Memory B cell (primary cell): ENCODE results near the gene C6orf52.

Experiments
- ATAC-seq: fragments of 150-1000 bp; cut with Tn5 transposase; 2 replicates; pipeline ENCODE4 v1.10.0; 2021; ENCODE audit warnings: low read depth, mild to moderate bottlenecking, moderate library complexity
- DNase-seq, 2 donors: peaks; one replicate each; pipeline ENCODE4 v3.0.0; 2022; ENCODE audit warnings: low spot score in 2 of 2
- H3K27ac Mint-ChIP-seq: one replicate; pipeline ENCODE4 v1.8.0; 2022; ENCODE audit warnings: mild to moderate bottlenecking, moderate library complexity, mixed read lengths
- H3K27me3 Mint-ChIP-seq: one replicate; pipeline ENCODE4 v1.8.0; 2022; ENCODE audit warnings: mixed read lengths
- H3K36me3 Mint-ChIP-seq: one replicate; pipeline ENCODE4 v1.8.0; 2022; ENCODE audit warnings: mild to moderate bottlenecking, mixed read lengths
- H3K4me1 Mint-ChIP-seq: one replicate; pipeline ENCODE4 v1.8.0; 2022; ENCODE audit warnings: mixed read lengths
- H3K4me3 Mint-ChIP-seq: one replicate; pipeline ENCODE4 v1.8.0; 2022; ENCODE audit warnings: mild to moderate bottlenecking, moderate library complexity, mixed read lengths
- H3K9me3 Mint-ChIP-seq: one replicate; pipeline ENCODE4 v1.8.0; 2022; ENCODE audit warnings: mixed read lengths

Gene C6orf52

GRCh38 chr6:10655508-10656055 is 38.8 kb downstream of the C6orf52 start:
- Mint-ChIP-seq H3K36me3 (no peaks in the 10 kb centered on the region), H3K27me3 (no peaks in the 10 kb centered on the region), H3K4me1 (peaks cover 4% of the 10 kb centered on the region), H3K4me3 (no peak overlapping the region), H3K9me3 (no peaks in the 10 kb centered on the region), H3K27ac (no peak overlapping the region)
- ATAC-seq = peak; percentile 52
- no peak for DNase-seq

- DNase-seq (no peak), ATAC-seq (no peak)
- Mint-ChIP-seq H3K27ac (no peak overlapping the region), H3K36me3 (peaks cover 2% of the 10 kb centered on the region), H3K9me3 (no peaks in the 10 kb centered on the region), H3K27me3 (no peaks in the 10 kb centered on the region), H3K4me3 (no peak overlapping the region), H3K4me1 (peaks cover 15% of the 10 kb centered on the region)
Measured at GRCh38 chr6:10644225-10644624, 50.2 kb downstream of the C6orf52 start.

- Mint-ChIP-seq H3K27ac (no peak overlapping the region), H3K4me3 (peak overlapping the region; percentile 50), H3K4me1 (peaks cover 17% of the 10 kb centered on the region), H3K9me3 (no peaks in the 10 kb centered on the region), H3K27me3 (no peaks in the 10 kb centered on the region), H3K36me3 (peaks cover 2% of the 10 kb centered on the region)
- ATAC-seq (peak; percentile 97), DNase-seq (peak in 1 of 2 donors; percentile 7)
Measured at GRCh38 chr6:10643201-10643651, 51.2 kb downstream of the C6orf52 start.

GRCh38 chr6:10641528-10641927 is 52.9 kb downstream of the C6orf52 start:
- ATAC-seq (no peak), DNase-seq (no peak)
- Mint-ChIP-seq H3K4me1 (peaks cover 17% of the 10 kb centered on the region), H3K27ac (no peak overlapping the region), H3K27me3 (no peaks in the 10 kb centered on the region), H3K36me3 (no peaks in the 10 kb centered on the region), H3K4me3 (no peak overlapping the region), H3K9me3 (no peaks in the 10 kb centered on the region)

- Mint-ChIP-seq H3K27ac (no peak overlapping the region), H3K36me3 (no peaks in the 10 kb centered on the region), H3K9me3 (peaks cover 1% of the 10 kb centered on the region), H3K4me3 (no peak overlapping the region), H3K4me1 (peaks cover 17% of the 10 kb centered on the region), H3K27me3 (no peaks in the 10 kb centered on the region)
- ATAC-seq (no peak), DNase-seq (no peak)
Measured at GRCh38 chr6:10640412-10640811, 54.0 kb downstream of the C6orf52 start.

- no peaks in the 10 kb centered on the region for H3K27me3 Mint-ChIP-seq
- H3K4me3 Mint-ChIP-seq = no peak overlapping the region
- no peak for ATAC-seq
- peaks cover 3% of the 10 kb centered on the region for H3K9me3 Mint-ChIP-seq
- peaks cover 5% of the 10 kb centered on the region for H3K36me3 Mint-ChIP-seq
- H3K27ac Mint-ChIP-seq = peak overlapping the region; percentile 26
- no peak for DNase-seq
- peaks cover 6% of the 10 kb centered on the region for H3K4me1 Mint-ChIP-seq
Measured at GRCh38 chr6:10633216-10633615, 61.2 kb downstream of the C6orf52 start.

- H3K4me1 Mint-ChIP-seq = peaks cover 6% of the 10 kb centered on the region
- no peaks in the 10 kb centered on the region for H3K9me3 Mint-ChIP-seq
- DNase-seq (no peak), ATAC-seq (no peak)
- H3K4me3 Mint-ChIP-seq = no peak overlapping the region
- no peak overlapping the region for H3K27ac Mint-ChIP-seq
- peaks cover 11% of the 10 kb centered on the region for H3K36me3 Mint-ChIP-seq
- H3K27me3 Mint-ChIP-seq = no peaks in the 10 kb centered on the region
Measured at GRCh38 chr6:10630178-10630577, 64.2 kb downstream of the C6orf52 start.

GRCh38 chr6:10627800-10628199 is 66.6 kb downstream of the C6orf52 start:
- Mint-ChIP-seq H3K27ac (no peak overlapping the region), H3K36me3 (peaks cover 31% of the 10 kb centered on the region), H3K27me3 (no peaks in the 10 kb centered on the region), H3K4me3 (no peak overlapping the region), H3K4me1 (peaks cover 2% of the 10 kb centered on the region), H3K9me3 (no peaks in the 10 kb centered on the region)
- ATAC-seq = no peak
- DNase-seq = no peak

GRCh38 chr6:10626154-10626741 is 68.2 kb downstream of the C6orf52 start:
- peaks cover 2% of the 10 kb centered on the region for H3K4me1 Mint-ChIP-seq
- ATAC-seq (no peak), DNase-seq (no peak)
- no peak overlapping the region for H3K27ac Mint-ChIP-seq
- peaks cover 37% of the 10 kb centered on the region for H3K36me3 Mint-ChIP-seq
- no peaks in the 10 kb centered on the region for H3K27me3 Mint-ChIP-seq
- no peak overlapping the region for H3K4me3 Mint-ChIP-seq
- H3K9me3 Mint-ChIP-seq = no peaks in the 10 kb centered on the region

GRCh38 chr6:10624836-10625235 is 69.6 kb downstream of the C6orf52 start:
- no peak overlapping the region for H3K4me3 Mint-ChIP-seq
- peaks cover 2% of the 10 kb centered on the region for H3K4me1 Mint-ChIP-seq
- no peaks in the 10 kb centered on the region for H3K27me3 Mint-ChIP-seq
- ATAC-seq (no peak), DNase-seq (no peak)
- peaks cover 42% of the 10 kb centered on the region for H3K36me3 Mint-ChIP-seq
- no peaks in the 10 kb centered on the region for H3K9me3 Mint-ChIP-seq
- no peak overlapping the region for H3K27ac Mint-ChIP-seq

GRCh38 chr6:10621847-10622246 is 72.6 kb downstream of the C6orf52 start:
- H3K9me3 Mint-ChIP-seq = no peaks in the 10 kb centered on the region
- H3K36me3 Mint-ChIP-seq = peaks cover 39% of the 10 kb centered on the region
- H3K4me1 Mint-ChIP-seq = peaks cover 6% of the 10 kb centered on the region
- peak overlapping the region; percentile 17 for H3K27ac Mint-ChIP-seq
- DNase-seq (no peak), ATAC-seq (no peak)
- no peak overlapping the region for H3K4me3 Mint-ChIP-seq
- no peaks in the 10 kb centered on the region for H3K27me3 Mint-ChIP-seq
